K562 (cell line): ENCODE results near the gene TFEB. TPM values are rescaled to one million over a fixed set of nuclear protein-coding genes. Genes with fewer than 3 reads are reported as not detected.

Experiments
- ATAC-seq: fragments of 200-7000 bp; cut with Tn5 transposase; 3 replicates; pipeline ENCODE4 v1.9.1; 2020; ENCODE audit warnings: moderate library complexity
- BruUV-seq: library from RNA; stranded (reverse); fragments of 400-500 nt; replicated peaks from 2 replicates; lab custom pipeline; 2021; lab: Mats Ljungman, UMichigan
- CTCF ChIA-PET: fragments of 300-600 bp; formaldehyde crosslinking; extraction: SDS; loops from one replicate; lab custom pipeline; 2021; ENCODE audit warnings: low intra/inter-chr PET ratio; lab: Yijun Ruan, JAX
- POLR2A ChIA-PET: fragments of 300-600, 350-650 bp; sonication (Branson Sonifier 250); formaldehyde crosslinking; extraction: SDS; loops from one replicate; lab custom pipeline; 2021; ENCODE audit warnings: antibody characterized with exemption, inconsistent platforms; lab: Yijun Ruan, JAX
- DNase-seq, 4 experiments: peaks; one replicate each; pipeline versions ENCODE4 v3.0.0 to v3.0.0-alpha.2; 2011 to 2018; ENCODE audit warnings: low spot score in 3 of 4, mixed read lengths in 3 of 4; ENCODE audit errors: extremely low read depth in 1 of 4
- FAIRE-seq: peaks from 2 replicates; lab custom pipeline; 2011; peaks lifted over from hg19 to GRCh38; lab: Jason Lieb, UNC
- H2AFZ ChIP-seq: 2 replicates; pipeline ENCODE4 v1.6.0; 2011; ENCODE audit warnings: low read depth, low read length, control low read depth, inconsistent platforms
- H3K27ac ChIP-seq: fragments of 200-600 bp; 3 replicates; pipeline ENCODE4 v1.8.0; 2011; ENCODE audit warnings: low read depth, mild to moderate bottlenecking, control low read depth, inconsistent platforms, low read length, moderate library complexity, mixed read lengths; ENCODE audit errors: extremely low read depth
- H3K27me3 ChIP-seq, 2 experiments: fragments of 300-600 bp in 1 of 2; 2 replicates in 1 of 2; 3 replicates in 1 of 2; pipeline versions ENCODE4 v1.6.0 to v1.8.0; 2011; ENCODE audit warnings: inconsistent platforms in 2 of 2, low read length in 2 of 2, mild to moderate bottlenecking in 1 of 2, mixed read lengths in 1 of 2, moderate library complexity in 1 of 2; ENCODE audit not compliant: control insufficient read depth in 2 of 2, insufficient read depth in 2 of 2
- H3K36me3 ChIP-seq: fragments of 300-600 bp; 3 replicates; pipeline ENCODE4 v1.8.0; 2011; ENCODE audit warnings: mild to moderate bottlenecking, low read length, inconsistent platforms; ENCODE audit not compliant: control insufficient read depth, insufficient read depth
- H3K4me1 ChIP-seq, 2 experiments: fragments of 200-600 bp in 1 of 2; replicated peaks in 1 of 2; 2 replicates in 1 of 2; 3 replicates in 1 of 2; pipeline versions ENCODE4 v1.5.1 to v1.8.0; 2011; ENCODE audit warnings: inconsistent platforms in 2 of 2, low read length in 2 of 2, mild to moderate bottlenecking in 1 of 2, mixed read lengths in 1 of 2, moderate library complexity in 1 of 2; ENCODE audit not compliant: control insufficient read depth in 2 of 2, insufficient read depth in 2 of 2
- H3K4me2 ChIP-seq: 2 replicates; pipeline ENCODE4 v1.6.1; 2011; ENCODE audit warnings: low read length, control low read depth, inconsistent platforms, mixed read lengths; ENCODE audit not compliant: insufficient read depth
- H3K4me3 ChIP-seq: fragments of 200-600 bp; sonication (generic), shearing (Covaris generic); 2 replicates; pipeline ENCODE4 v1.5.1; 2016; ENCODE audit warnings: control low read depth, inconsistent platforms
- H3K79me2 ChIP-seq: fragments of 200-600 bp; 3 replicates; pipeline ENCODE4 v1.8.0; 2011; ENCODE audit warnings: low read length, inconsistent platforms; ENCODE audit not compliant: control insufficient read depth, insufficient read depth
- H3K9ac ChIP-seq, 2 experiments: 2 replicates each; pipeline versions ENCODE4 v1.6.0 to v1.6.1; 2011; ENCODE audit warnings: low read depth in 2 of 2, low read length in 2 of 2, control low read depth in 1 of 2, inconsistent platforms in 1 of 2, mild to moderate bottlenecking in 1 of 2, mixed read lengths in 1 of 2; ENCODE audit not compliant: insufficient read depth in 1 of 2
- H3K9me1 ChIP-seq: one replicate; pipeline ENCODE4 v1.6.0; 2011; ENCODE audit warnings: inconsistent platforms, mild to moderate bottlenecking, low read length, moderate library complexity; ENCODE audit not compliant: control insufficient read depth, insufficient read depth
- H3K9me3 ChIP-seq: replicated peaks from 2 replicates; pipeline ENCODE4 v1.5.1; 2011; ENCODE audit warnings: low read depth, low read length, inconsistent platforms; ENCODE audit not compliant: control insufficient read depth, insufficient read depth
- H4K20me1 ChIP-seq: replicated peaks from 2 replicates; pipeline ENCODE4 v1.6.1; 2011; ENCODE audit warnings: low read length, inconsistent platforms, mixed read lengths; ENCODE audit not compliant: control insufficient read depth, insufficient read depth
- DACH1 ChIP-seq: fragments of 450-650 bp; IDR thresholded peaks from 2 replicates; pipeline ENCODE4 v1.6.1; 2018; ENCODE audit not compliant: partially characterized antibody
- THAP12 ChIP-seq: fragments of 250-450 bp; sonication (Bioruptor Pico); IDR thresholded peaks from 2 replicates; pipeline ENCODE4 v1.9.0; 2021; ENCODE audit warnings: mild to moderate bottlenecking, inconsistent platforms
- WGBS: fragments of 100-300 bp; shearing (Covaris generic); methylation state at CpG from one replicate; pipeline ENCODE4 v1.1.6; 2016; ENCODE audit warnings: low coverage, mixed read lengths; ENCODE audit not compliant: insufficient coverage; ENCODE audit errors: missing lambda C conversion rate; 5-methylcytosine and 5-hydroxymethylcytosine counted together
- in situ Hi-C: fragments of 300-500 bp; cut with MboI; formaldehyde crosslinking; loops from 4 replicates; pipeline ENCODE4 v1.15.0; 2018; ENCODE audit warnings: inconsistent platforms, mixed read lengths
- intact Hi-C: fragments of 100-400 bp; cut with micrococcal nuclease; formaldehyde crosslinking; loops from 2 replicates; pipeline ENCODE4 v1.14.2; 2022
- polyA plus RNA-seq, 8 experiments: library from polyadenylated mRNA; depleted of rRNA in 4 of 8; stranded (reverse) in 5 of 8; unstranded in 3 of 8; fragments of >200 nt; fragmentation: Nextera tagmentation in 2 of 8; fragmentation: Illumina TruSeq in 1 of 8; extraction: Ambion mirVana in 2 of 8; extraction: Trizol in 1 of 8; gene quantifications; 2 replicates each; pipeline versions ENCODE4 v1.2.1 to v1.2.3, GENCODE V29; 2011 to 2014; ENCODE audit warnings: inconsistent platforms in 1 of 8, missing spikeins in 1 of 8
- total RNA-seq, 7 experiments: library from RNA; depleted of rRNA in 6 of 7; stranded (reverse); fragments of >200 nt in 6 of 7; fragmentation: Illumina TruSeq in 2 of 7; extraction: Trizol in 2 of 7; gene quantifications; 2 replicates each; pipeline versions ENCODE4 v1.2.1 to v1.2.3, GENCODE V29; 2011 to 2021; ENCODE audit warnings: low replicate concordance in 1 of 7

TFEB gene
- total and polyA plus RNA-seq, 9 of the 15 experiments (the other 6 are each of a cell fraction or from before 2014, with no cell fraction given) = 0.04 to 4.7 (median 2.0) TPM

- Histone ChIP-seq H3K9me1 (no peaks in the 10 kb centered on the region), H3K27ac (no peak overlapping the region), H4K20me1 (peaks cover 4% of the 10 kb centered on the region; the same call in 1 of the 2 replicates), H3K36me3 (no peaks in the 10 kb centered on the region), H3K27me3 (peaks cover 5 to 34% of the 10 kb centered on the region in 2 experiments; a peak in 2 of 5 replicates), H2AFZ (no peak overlapping the region), H3K9me3 (no peaks in the 10 kb centered on the region), H3K9ac (peak overlapping the region in 1 of 2 experiments; percentile 12; a peak in 2 of 4 replicates), H3K4me1 (peaks cover 0 to 4% of the 10 kb centered on the region in 2 experiments; a peak in 1 of 5 replicates), H3K79me2 (no peaks in the 10 kb centered on the region), H3K4me2 (no peak overlapping the region), H3K4me3 (no peak overlapping the region)
- no peak for FAIRE-seq
- BruUV-seq = no TSS peak
- ChIA-PET POLR2A (interaction anchor here (0.8 to 1.6 kb wide), 3 partner anchors 12 to 37 kb away, joined by 3 to 6 read pairs (median 3); no protein-coding TSS in a partner anchor), CTCF (no interaction called here)
- in situ Hi-C loops = no loop called here
- no peak for ATAC-seq
- TF ChIP-seq THAP12 (CRISPR knock-in tag) (no peak), DACH1 (no peak)
- no peak for DNase-seq
- 21% methylated on average over 24 of the region's 25 CpGs for WGBS
- intact Hi-C loops = no loop called here
Observed at GRCh38 chr6:41690541-41691330, 44.7 kb downstream of the TFEB start.
